GM12892 (cell line): ENCODE data around the gene TMEM141.
A peak's percentile ranks its signal among the peaks of the same experiment; 100 is the strongest.
"Not testable (repeated sequence)": the region's sequence is repeated elsewhere in the genome, so short reads cannot be mapped to it uniquely, and the experiment has no call there.

Experiments
- DNase-seq: peaks from one replicate; pipeline ENCODE4 v3.0.0; 2011; ENCODE audit not compliant: insufficient read length
- FAIRE-seq: peaks from 2 replicates; lab custom pipeline; 2011; peaks lifted over from hg19 to GRCh38; lab: Jason Lieb, UNC
- POLR2A ChIP-seq: IDR thresholded peaks from 2 replicates; pipeline ENCODE4 v1.6.1; 2011; ENCODE audit warnings: low read depth, low read length, control low read depth
- POLR2AphosphoS5 ChIP-seq: IDR thresholded peaks from 2 replicates; pipeline ENCODE4 v1.6.1; 2011; ENCODE audit warnings: low read depth, low read length, control low read depth
- TAF1 ChIP-seq: IDR thresholded peaks from 2 replicates; pipeline ENCODE4 v1.6.1; 2011; ENCODE audit warnings: low read depth, mild to moderate bottlenecking, control low read depth, low read length, borderline replicate concordance

The TMEM141 gene

DNA sequence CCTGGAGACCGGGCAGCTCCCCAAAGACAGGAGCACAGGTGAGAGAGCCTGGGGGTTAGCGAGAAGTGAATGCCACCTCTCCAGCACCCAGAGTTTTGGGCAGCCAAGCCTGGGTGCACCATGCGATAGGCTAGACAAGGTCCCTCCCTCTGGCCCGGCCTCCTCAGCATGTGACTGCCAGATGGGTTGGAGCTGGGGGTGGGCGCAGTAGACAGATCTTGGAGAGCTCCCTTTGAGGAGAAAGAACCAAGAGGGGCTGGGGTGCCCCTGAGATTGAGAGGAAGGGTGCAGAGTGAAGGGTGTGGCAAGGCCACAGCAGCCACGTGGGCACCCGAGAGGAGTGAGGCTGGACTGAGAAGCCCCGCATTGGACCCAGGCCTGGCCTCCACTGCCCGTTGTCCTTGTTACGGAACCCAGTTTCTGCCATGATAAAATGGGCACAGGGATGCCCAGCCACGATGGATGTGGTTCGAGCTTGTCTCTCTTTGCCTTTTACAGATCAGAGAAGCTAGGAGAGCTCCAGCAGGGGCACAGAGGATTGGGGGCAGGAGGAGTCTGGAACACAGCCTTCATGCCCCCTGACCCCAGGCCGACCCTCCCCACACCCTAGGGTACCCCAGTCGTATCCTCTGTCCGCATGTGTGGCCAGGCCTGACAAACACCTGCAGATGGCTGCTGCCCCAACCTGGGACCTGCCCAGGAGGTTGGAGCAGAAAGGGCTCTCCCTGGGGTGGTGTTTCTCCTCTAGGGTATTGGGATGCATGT is 1.4 kb downstream of the TMEM141 start:
- no peak for TF ChIP-seq TAF1
- no peak for TF ChIP-seq POLR2AphosphoS5
- no peak for TF ChIP-seq POLR2A
- FAIRE-seq (no peak), DNase-seq (no peak)

DNA sequence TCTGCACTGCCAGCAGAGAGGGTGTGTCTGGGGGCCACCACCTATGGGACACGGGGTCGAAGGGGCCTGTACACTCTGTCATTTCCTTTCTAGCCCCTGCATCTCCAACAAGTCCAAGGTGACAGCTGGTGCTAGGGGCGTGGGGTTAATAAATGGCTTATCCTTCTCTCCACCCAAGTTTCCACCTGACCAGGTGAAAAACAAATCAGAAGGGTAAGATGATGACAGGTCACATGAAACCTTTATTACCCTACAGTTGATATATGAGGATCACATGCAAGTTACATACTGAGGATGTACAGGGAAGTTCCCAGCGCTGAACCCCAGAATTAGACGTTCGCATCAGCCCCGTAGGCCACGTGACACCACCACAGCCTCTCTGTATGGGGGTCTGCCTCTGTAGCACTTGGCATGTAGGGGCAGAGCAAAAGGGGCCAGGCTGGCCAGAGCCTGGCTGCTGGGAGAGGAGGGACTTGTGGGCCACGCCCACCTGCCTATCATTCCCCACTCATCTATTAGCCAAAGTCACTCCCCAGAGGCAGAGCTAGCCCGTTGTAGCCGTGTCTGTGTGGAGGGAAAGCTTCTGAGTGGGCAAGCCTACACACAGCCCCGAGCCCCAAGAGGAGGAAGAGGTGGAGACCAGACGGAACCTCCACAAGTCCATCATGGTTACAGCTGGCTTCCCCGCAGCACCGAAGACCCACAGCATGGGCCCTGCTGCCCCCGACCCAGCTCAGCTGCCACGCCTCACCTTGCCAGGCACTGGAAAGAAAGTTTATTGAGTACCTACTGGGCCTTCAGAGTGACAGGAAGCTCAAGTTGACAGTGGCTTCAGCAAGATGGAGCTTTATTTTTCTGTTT is 2.2 kb downstream of the TMEM141 start:
- FAIRE-seq (no peak), DNase-seq (no peak)
- TF ChIP-seq POLR2AphosphoS5 (no peak), POLR2A (no peak), TAF1 (no peak)

DNA sequence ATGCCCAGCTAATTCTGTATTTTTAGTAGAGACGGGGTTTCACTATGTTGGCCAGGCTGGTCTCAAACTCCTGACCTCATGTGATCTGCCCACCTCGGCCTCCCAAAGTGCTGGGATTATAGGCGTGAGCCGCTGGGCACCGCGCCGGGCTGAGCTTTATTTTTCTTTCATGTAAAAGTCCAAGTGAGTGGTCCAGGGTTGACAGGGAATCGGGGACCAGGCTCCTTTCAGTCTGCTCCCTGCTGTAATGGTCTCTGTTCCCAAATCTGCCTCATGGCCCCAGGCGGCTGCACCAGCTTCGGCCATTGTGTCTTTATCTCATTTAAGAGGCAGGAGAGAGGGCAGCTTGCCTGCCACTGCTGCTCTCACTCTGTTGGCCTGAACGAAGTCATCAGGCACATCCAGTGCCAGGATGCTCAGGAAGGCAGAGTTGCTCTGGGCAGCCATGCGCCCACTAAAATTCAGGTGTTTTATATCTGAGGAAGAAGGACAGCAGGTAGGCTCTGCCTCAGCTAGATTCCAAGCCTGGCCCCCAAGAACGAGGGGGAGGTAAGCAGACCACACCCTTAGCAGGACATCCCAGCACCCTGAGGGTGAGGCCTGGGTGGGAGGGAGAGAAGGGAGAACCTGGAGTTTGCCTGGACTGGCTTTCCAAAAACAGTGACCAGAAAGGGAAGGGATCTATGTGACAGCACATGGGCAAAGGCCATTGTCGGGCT is 3.3 kb downstream of the TMEM141 start:
- DNase-seq, result no peak
- FAIRE-seq, result no peak
- TF ChIP-seq POLR2A (no peak), TAF1 (no peak), POLR2AphosphoS5 (no peak)

DNA sequence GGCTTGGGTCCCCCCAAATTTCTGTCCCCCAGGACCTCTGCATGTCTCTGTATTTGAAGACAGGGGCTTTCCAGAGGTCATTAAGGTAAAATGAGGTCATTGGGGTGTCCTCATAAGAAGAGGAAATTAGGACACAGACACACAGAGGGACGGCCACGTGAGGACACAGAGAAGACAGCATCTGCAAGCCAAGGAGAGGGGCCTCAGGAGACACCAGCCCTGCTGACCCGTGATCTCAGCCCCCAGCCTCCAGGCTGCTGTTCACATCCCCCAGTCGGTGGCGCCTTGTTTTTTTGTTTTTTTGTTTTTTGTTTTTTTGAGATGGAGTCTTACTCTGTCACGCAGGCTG is 3.8 kb downstream of the TMEM141 start:
- TF ChIP-seq POLR2AphosphoS5, result no peak
- TF ChIP-seq POLR2A, result no peak
- no peak for TF ChIP-seq TAF1
- DNase-seq (no peak), FAIRE-seq (no peak)

DNA sequence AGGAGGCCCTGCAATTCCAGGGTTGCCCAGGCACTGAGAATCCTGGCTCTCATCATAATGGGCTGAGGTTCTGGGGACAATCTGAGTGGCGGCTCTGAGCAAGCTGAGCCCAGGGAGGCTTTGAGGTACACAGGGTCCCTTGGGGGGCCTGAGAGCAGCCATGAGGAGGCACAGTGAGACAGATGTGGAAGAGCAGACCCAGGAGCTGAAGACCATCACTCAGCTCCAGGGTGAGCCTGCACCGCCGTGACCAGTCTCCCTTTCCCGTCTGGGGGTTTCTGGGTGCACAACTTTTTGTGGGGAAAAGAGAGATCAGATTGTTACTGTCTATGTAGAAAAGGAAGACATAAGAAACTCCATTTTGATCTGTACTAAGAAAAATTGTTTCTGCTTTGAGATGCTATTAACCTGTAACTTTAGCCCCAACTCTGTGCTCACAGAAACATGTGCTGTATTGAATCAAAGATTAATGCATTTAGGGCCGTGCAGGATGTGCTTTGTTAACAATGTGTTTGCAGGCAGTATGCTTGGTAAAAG is 5.2 kb downstream of the TMEM141 start, which contains the start of gene CCDC183:
TSS of gene CCDC183 (plus strand) at position 101 of the 537 bp plus-strand sequence. CDS start at position 161, 60 bp downstream.
- FAIRE-seq (no peak), DNase-seq (no peak)
- no peak for TF ChIP-seq POLR2A
- TF ChIP-seq POLR2AphosphoS5, result no peak
- TF ChIP-seq TAF1, result no peak

DNA sequence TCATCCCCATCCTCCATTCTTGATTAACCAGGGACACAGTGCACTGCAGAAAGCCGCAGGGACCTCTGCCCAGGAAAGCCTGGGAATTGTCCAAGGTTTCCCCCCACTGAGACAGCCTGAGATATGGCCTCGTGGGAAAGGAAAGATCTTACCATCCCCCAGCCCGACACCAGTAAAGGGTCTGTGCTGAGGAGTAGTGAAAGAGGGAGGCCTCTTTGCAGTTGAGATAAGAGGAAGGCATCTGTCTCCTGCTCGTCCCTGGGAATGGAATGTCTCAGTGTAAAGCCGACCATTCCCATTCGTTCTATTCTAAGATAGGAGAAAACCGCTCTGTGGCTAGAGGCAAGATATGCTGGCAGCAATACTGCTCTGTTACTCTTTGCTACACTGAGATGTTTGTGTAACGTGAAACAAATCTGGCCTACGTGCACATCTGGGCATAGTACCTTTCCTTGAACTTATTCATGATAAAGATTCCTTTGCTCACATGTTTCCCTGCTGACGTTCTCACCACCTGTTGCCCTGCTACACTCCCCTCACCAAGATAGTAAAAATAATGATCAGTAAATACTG is 5.7 kb downstream of the TMEM141 start:
- DNase-seq, FAIRE-seq: not testable (repeated sequence)

DNA sequence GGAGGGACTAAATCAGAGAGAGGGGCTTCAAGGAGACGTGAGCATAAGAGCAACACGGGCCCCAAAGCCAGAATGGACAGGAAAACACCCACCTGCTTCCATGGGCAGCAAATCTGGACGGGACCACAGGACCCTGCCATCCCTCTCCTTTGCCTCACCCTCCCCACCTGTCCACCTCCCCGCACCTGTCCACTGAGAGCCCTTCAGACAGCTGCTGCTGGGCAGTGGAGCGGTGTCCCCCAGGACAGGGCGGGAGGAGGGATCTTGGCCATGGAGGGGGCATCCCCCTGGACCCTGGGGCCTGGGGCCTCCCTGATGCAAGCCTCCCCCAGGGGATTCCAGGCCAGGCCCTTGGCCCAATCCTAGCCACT is 7.5 kb downstream of the TMEM141 start:
- DNase-seq (no peak), FAIRE-seq (no peak)
- TF ChIP-seq POLR2A, result no peak
- no peak for TF ChIP-seq TAF1
- TF ChIP-seq POLR2AphosphoS5, result no peak

DNA sequence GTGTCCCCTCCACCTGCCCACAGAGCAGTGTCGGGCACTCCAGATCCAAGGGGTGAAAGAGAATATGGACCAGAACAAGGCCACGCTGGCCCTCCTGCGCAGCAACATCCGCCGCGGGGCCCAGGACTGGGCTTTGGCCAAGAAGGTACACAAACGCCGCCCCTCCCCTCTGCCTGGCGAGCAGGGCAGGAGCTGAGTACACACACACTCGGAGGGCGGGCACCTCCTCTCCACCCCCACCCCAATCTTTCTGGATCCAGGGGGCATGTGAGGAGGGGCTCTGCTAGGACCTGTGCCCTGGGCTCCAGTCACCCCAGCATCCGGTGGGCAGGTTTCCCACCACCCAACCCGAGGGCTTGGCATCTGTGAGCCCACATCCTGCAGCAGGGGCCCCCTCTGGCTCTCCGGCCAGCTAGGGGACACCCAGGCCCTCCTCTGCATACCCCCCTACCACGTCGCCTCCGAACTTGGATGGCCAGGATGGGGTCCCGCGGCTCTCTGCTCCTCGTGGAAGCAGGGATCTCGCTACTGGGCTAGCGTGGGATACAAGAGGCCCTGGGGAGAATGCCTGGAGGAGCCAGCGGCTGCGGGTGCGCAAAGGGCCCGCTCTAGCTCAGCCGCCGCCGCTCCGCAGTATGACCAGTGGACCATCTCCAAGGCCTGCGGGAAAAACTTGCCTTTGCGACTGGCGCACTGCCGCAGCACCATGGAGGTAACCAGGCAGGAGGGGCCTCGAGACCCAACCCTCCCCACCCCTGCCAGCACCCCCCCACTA is 8.1 kb downstream of the TMEM141 start:
- TF ChIP-seq TAF1 (no peak), POLR2AphosphoS5 (no peak), POLR2A (no peak)
- DNase-seq, result no peak
- FAIRE-seq, result no peak

DNA sequence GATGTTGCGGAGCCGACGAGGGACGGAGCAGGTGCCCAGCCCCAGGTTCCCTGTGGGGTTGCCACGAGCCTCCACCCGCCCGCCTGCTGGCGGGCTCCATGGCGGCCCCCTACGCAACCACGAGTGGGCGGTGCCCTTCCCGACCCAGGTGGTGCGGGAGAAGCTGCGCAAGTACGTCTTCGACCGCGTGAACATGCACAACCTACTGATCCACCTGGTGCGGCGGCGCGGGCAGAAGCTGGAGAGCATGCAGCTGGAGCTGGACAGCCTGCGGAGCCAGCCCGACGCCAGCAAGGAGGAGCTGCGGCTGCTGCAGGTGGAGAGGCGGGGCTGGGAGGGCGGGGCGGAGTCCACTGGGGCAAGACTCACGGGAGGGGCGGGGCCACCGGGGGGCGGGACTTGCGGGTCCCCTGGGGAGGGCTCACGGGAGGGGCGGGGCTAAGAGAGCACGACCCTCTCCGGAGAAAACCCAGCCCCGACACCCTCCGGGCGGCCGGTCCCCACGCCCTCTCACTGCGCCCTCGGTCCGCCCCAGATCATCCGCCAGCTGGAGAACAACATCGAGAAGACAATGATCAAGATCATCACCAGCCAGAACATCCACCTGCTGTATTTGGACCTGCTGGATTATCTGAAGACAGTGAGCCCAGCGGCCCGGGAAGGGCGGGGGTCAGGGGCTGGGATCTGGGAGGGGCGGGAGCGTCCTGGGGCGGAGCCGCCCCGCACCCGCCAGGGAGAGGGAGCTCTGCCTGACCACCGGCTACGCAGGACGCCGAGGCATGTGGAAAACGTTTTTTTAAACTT is 8.9 kb downstream of the TMEM141 start:
- TF ChIP-seq POLR2A (no peak), TAF1 (no peak), POLR2AphosphoS5 (no peak)
- FAIRE-seq (peak; percentile 60), DNase-seq (peak; percentile 92)

DNA sequence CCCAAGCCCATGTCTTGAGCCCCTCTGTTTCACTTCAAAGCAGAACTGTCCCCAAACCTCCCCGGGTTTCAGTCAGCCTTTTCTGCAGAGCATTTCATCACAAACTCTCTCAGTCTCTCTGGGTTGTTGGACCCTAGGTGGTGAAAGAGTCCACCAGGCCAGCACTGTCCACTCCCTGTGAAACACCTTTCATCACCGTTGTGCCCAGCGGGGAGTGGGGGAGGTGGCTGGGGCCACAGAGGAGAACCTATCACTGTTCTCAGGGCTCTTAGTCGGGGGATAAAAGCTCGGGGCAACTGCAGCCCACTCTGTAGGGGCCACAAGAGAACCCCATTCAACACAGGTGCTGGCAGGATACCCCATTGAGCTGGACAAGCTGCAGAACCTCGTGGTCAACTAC is 11.2 kb downstream of the TMEM141 start:
- DNase-seq (no peak), FAIRE-seq (no peak)
- TF ChIP-seq TAF1 (no peak), POLR2A (no peak), POLR2AphosphoS5 (no peak)

DNA sequence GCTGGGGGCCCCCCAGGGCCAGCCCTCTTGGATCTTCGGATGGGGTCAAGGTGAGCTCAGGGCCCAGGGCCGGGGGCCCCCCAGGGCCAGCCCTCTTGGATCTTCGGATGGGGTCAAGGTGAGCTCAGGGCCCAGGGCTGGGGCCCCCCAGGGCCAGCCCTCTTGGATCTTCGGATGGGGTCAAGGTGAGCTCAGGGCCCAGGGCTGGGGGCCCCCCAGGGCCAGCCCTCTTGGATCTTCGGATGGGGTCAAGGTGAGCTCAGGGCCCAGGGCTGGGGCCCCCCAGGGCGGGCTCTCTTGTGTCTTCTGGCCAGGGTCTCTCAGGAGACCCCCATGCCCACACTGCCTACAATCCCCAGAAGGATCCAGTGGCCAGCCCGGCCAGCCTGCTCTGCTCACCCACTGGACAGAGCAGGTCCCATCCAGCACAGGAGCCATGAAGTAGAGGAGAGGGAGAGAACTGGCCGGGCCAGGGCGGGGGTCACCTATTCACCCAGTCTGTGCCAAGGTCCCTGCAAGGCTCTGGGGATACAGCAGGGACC is 11.9 kb downstream of the TMEM141 start:
- not testable (repeated sequence) for FAIRE-seq, DNase-seq
